Psoas muscle (tissue), 8 donors: Measurements from ENCODE around the gene FUS. TPM values are rescaled to one million over a fixed set of nuclear protein-coding genes. Genes with fewer than 3 reads are reported as not detected.
"Not testable (repeated sequence)": the region's sequence is repeated elsewhere in the genome, so short reads cannot be mapped to it uniquely, and the experiment has no call there.

Experiments
- ATAC-seq, 4 donors: fragments of 200-7000 bp; cut with Tn5 transposase; one replicate each; pipeline ENCODE4 v1.9.1; 2020; ENCODE audit warnings: moderate library complexity in 3 of 4, mild to moderate bottlenecking in 2 of 4
- DNase-seq, 2 donors: peaks; one replicate each; pipeline ENCODE4 v3.0.0-alpha.2; 2020
- H3K27ac ChIP-seq: fragments of 200-600 bp; one replicate; pipeline ENCODE4 v1.8.0; 2022
- H3K27me3 ChIP-seq, 3 donors: fragments of 200-600 bp in 1 of 3; one replicate each; pipeline versions ENCODE4 v1.6.1 to v1.8.0; 2013 to 2022; ENCODE audit warnings: low read length in 2 of 3, mild to moderate bottlenecking in 2 of 3, moderate library complexity in 1 of 3; ENCODE audit not compliant: insufficient read depth in 3 of 3
- H3K36me3 ChIP-seq, 2 donors: fragments of 200-600 bp in 1 of 2; one replicate each; pipeline versions ENCODE4 v1.6.1 to v1.8.0; 2013 to 2022; ENCODE audit warnings: low read depth in 1 of 2, mild to moderate bottlenecking in 1 of 2, moderate library complexity in 1 of 2; ENCODE audit not compliant: insufficient read depth in 1 of 2
- H3K4me1 ChIP-seq: fragments of 200-600 bp; one replicate; pipeline ENCODE4 v1.8.0; 2022
- H3K4me3 ChIP-seq: fragments of 200-600 bp; one replicate; pipeline ENCODE4 v1.8.0; 2022; ENCODE audit warnings: mild to moderate bottlenecking
- H3K9me3 ChIP-seq: fragments of 200-600 bp; one replicate; pipeline ENCODE4 v1.8.0; 2022
- WGBS, 3 donors: extraction: QIAGEN DNeasy Blood & Tissue Kit; methylation state at CpG; one replicate each; pipeline versions ENCODE4 v1.1.6 to v1.1.7; 2013; 5-methylcytosine and 5-hydroxymethylcytosine counted together
- intact Hi-C, 2 donors: fragments of 100-400 bp; cut with DNase I; formaldehyde crosslinking; loops; one replicate each; pipeline versions ENCODE4 v1.11.0 to v1.14.2; 2022
- polyA plus RNA-seq, 3 donors: library from polyadenylated mRNA; stranded (reverse); fragments of 200-250 nt; gene quantifications; one replicate each; pipeline ENCODE4 v1.2.3, GENCODE V29; 2013
- total RNA-seq, 4 donors: library from RNA; stranded (reverse); fragmentation: NEBNext Ultra II Directional in 2 of 4; extraction: Animal tissue kit (Norgen Biotek cat#: 25700) in 2 of 4; gene quantifications; one replicate each; pipeline versions ENCODE4 v1.2.1 to v1.2.4, GENCODE V29; 2021 to 2023
- TF ChIP-seq, protein P1 (sequence below): fragments of 200-600 bp; IDR thresholded peaks from one replicate; pipeline ENCODE4 v1.8.0; 2022; ENCODE audit warnings: antibody characterized with exemption
- donor health status: healthy with polysubstance abuse.
- donor health status: DM: no; HTN: no; CAD: no; lungs with moderate emphysema.
- donor health status: Bipolar disorder and iron deficiency.
- donor health status: healthy.
- donor health status: DM: yes; HTN: yes; CAD: no.
- donor health status: DM: no; HTN: no; CAD: no.
- donor health status: DM: no; HTN: no; CAD: no.
- donor health status: DM: yes; HTN: yes; CAD: no.

FUS gene
- total and polyA plus RNA-seq, 7 donors, result 117 to 246 (median 159) TPM

DNA sequence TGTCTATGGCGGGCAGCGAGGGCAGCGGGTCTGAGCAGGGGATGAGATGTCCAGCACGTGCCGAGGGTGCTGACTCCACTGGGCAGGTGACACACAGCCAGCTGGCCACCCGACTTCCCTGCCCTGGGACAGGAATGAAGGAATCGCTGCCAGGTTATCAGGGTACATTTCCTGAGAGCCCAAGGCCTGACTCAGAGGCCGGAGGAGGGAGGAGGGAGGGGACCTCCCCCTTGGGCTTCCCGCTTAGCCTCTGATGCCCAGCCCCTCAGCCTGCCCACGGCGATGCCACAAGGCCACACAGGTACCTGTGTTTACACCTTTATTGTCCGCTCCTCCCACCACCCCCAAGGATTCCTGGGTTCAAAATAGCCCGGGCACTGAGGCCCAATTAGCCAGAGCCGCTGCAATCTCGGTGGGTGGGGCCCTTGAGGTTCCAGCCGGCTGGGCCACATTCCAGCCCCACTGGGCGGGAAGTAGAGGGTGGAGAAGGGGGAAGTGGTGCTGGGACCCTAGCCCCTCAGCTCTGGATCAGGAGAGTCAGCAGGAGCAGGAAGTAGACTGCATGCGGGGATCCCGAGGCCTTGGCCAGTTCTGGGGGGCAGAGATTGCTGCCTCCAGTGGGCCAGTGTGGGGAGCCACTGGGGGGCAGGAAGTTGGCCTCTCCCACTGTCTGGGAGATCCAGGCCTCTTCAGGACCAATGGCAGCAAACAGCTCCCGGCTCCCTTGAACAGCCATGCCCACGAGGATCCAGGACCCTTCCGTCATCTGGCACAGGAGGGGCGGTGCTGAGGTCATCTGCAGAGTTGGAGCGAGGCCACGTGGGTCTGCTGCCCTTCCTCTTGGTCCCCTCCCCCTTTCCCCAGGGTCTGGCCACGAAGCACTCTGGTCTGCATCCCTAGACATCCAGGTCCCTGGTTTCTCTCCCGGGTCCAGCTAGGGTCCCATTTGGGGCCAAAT lies 41.0 kb upstream of the FUS start:
- intact Hi-C loops, result no loop called here
- H3K36me3 ChIP-seq, result no peaks in the 10 kb centered on the region
- ATAC-seq (peak; percentile 61 to 69 (median 66)), DNase-seq (peak; percentile 75 to 91)
- 42 to 45% (median 45%) methylated on average over 25 to 27 of the region's 27 CpGs for WGBS, 3 donors
- no peaks in the 10 kb centered on the region for H3K9me3 ChIP-seq
- TF ChIP-seq, protein P1, sequence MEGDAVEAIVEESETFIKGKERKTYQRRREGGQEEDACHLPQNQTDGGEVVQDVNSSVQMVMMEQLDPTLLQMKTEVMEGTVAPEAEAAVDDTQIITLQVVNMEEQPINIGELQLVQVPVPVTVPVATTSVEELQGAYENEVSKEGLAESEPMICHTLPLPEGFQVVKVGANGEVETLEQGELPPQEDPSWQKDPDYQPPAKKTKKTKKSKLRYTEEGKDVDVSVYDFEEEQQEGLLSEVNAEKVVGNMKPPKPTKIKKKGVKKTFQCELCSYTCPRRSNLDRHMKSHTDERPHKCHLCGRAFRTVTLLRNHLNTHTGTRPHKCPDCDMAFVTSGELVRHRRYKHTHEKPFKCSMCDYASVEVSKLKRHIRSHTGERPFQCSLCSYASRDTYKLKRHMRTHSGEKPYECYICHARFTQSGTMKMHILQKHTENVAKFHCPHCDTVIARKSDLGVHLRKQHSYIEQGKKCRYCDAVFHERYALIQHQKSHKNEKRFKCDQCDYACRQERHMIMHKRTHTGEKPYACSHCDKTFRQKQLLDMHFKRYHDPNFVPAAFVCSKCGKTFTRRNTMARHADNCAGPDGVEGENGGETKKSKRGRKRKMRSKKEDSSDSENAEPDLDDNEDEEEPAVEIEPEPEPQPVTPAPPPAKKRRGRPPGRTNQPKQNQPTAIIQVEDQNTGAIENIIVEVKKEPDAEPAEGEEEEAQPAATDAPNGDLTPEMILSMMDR, result no peak
- peak overlapping the region; percentile 34 for H3K4me3 ChIP-seq
- peak overlapping the region; percentile 27 for H3K27ac ChIP-seq
- peaks cover 23% of the 10 kb centered on the region for H3K4me1 ChIP-seq
- no peaks in the 10 kb centered on the region for H3K27me3 ChIP-seq

DNA sequence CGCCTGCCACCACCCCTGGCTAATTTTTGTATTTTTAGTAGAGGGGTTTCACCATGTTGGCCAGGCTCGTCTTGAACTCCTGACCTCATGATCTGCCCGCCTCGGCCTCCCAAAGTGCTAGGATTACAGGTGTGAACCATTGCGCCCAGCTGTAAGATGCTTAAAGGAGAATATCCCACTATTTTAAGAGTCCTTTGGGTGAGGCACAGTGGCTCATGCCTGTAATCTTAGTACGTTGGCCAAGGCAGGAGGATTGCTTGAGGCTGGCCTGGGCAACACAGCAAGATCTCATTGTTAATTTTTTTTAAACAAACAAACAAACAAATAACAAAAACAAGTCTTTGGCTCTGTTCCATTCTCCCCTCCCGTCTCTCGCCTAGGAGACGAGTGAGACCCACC lies 38.9 kb upstream of the FUS start:
- H3K27me3 ChIP-seq, DNase-seq, ATAC-seq, H3K36me3 ChIP-seq, H3K9me3 ChIP-seq: not testable (repeated sequence)
- intact Hi-C loops, result loop anchor here in 1 of 2 donors (5.0 kb wide), 1 partner anchor 34 kb away; the partner anchor contains the start of gene BCKDK
- H3K4me1 ChIP-seq, result peaks cover 23% of the 10 kb centered on the region
- H3K4me3 ChIP-seq, result peak overlapping the region; percentile 70
- H3K27ac ChIP-seq, result peak overlapping the region; percentile 82
- 86 to 90% (median 89%) methylated on average over 9 of the region's 9 CpGs for WGBS, 3 donors

DNA sequence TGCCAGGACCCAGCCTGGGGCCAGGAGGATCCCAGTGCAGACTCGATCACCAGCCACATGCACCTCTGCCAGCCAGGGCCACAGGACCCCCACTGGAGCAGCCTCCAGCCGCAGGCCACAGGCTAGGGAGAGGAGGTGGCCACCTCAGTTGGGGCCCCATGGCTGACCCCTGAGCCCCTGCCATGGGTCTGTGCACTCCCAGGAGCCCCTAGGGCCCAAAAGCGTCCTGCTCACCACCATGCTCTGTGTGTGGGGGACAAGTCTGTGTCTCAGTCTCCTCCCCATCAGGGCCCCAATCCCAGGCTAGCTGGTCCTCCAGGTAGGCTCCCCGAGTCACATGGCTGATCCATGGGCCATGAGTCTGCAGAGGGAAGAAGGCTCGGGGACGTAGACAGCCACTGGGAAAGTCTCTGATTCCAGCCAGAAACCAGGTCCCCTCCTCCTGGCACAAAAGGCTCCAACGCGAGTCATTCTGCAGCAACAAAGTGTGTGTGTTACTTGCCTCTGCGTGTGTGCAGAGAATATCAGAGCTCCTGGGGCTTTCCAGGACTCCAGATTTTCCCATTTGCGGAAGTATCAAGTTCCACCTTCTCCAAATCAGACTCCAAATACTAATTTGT lies 38.3 kb upstream of the FUS start:
- Histone ChIP-seq H3K4me3 (peak overlapping the region; percentile 70), H3K27ac (peak overlapping the region; percentile 82), H3K9me3 (no peaks in the 10 kb centered on the region), H3K36me3 (no peaks in the 10 kb centered on the region), H3K4me1 (peaks cover 23% of the 10 kb centered on the region), H3K27me3 (no peaks in the 10 kb centered on the region)
- intact Hi-C loops, result loop anchor here (1.0 to 5.0 kb wide), 3 partner anchors 34 to 157 kb away; partner anchors contain the start of genes BCKDK (in 1 of the 2), HSD3B7 (in 1 of the 2) and VKORC1 (in 1 of the 2)
- TF ChIP-seq, protein P1, result no peak
- ATAC-seq, result peak in 3 of 4 donors; percentile 2 to 4 (median 4)
- WGBS, 3 donors, result 25 to 28% (median 25%) methylated on average over 10 of the region's 10 CpGs
- peak in 1 of 2 donors; percentile 63 for DNase-seq

DNA sequence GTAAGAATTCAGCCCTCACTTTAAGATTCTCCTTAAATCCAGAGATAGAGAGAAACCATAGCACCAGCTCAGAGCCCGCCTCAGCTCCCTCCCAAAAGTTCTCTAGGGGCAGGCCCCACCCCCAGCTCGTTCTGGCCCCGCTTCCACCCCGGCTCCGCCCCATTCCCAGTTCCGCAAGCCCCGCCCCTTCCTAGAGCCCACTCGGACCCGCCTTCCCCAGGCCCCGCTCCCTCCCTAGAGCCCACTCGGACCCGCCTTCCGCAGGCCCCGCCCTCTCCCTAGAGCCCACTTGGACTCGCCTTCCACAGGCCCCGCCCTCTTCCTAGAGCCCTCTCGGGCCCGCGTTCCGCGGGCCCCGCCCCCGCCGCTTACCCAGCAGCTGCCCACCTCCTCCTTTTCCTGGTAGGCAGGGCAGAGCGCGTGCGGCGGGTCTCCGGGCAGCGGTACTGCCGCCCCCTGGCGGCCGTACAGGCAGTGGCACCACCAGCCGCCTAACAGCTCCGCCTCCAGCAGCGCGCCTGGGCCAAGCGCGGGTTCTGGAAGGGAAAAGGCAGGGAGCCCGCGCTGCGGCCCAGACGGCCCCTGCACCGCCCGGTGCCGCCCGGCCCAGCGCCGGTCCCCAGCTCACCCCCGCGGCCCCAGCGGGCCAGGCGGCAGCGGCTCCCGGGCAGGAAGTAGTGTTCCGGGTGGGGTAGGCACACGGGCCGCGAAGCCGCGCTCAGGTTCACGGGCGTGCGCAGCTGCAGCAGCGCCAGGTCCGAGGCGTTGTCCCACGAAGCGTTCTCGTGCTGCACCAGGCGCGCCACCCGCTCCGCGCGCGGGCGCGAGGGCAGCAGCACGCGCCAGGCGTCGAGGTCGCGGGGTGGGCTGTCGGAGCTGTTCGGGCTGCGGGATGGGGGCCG lies 37.6 kb upstream of the FUS start:
- H3K27me3 ChIP-seq, result no peaks in the 10 kb centered on the region
- intact Hi-C loops, result loop anchor here (1.0 to 5.0 kb wide), 3 partner anchors 35 to 158 kb away; partner anchors contain the start of genes BCKDK (in 1 of the 2), HSD3B7 (in 1 of the 2) and VKORC1 (in 1 of the 2)
- WGBS, 3 donors, result 1 to 3% (median 2%) methylated on average over 73 to 89 of the region's 89 CpGs
- TF ChIP-seq, protein P1, result peak; percentile 93
- no peaks in the 10 kb centered on the region for H3K9me3 ChIP-seq
- H3K27ac ChIP-seq, result peak overlapping the region; percentile 82
- no peaks in the 10 kb centered on the region for H3K36me3 ChIP-seq
- peaks cover 23% of the 10 kb centered on the region for H3K4me1 ChIP-seq
- H3K4me3 ChIP-seq, result peak overlapping the region; percentile 70
- DNase-seq (peak; percentile 99), ATAC-seq (peak; percentile 91 to 95 (median 93))
